Measurements from ENCODE around the gene IFT25.
"Not testable (repeated sequence)": the region's sequence is repeated elsewhere in the genome, so short reads cannot be mapped to it uniquely, and the experiment has no call there.

The IFT25 gene

GRCh38 chr1:53883600-53883999, 61.9 kb downstream of the IFT25 start:
- DNase-seq, result not testable (repeated sequence)

- DNase-seq, result not testable (repeated sequence)
Measured at GRCh38 chr1:53881853-53882252, 63.6 kb downstream of the IFT25 start.

GRCh38 chr1:53878492-53879105, 66.9 kb downstream of the IFT25 start:
- no peak for DNase-seq

- DNase-seq, result not testable (repeated sequence)
Measured at GRCh38 chr1:53875150-53875549, 70.3 kb downstream of the IFT25 start.

- no peak for DNase-seq
Measured at GRCh38 chr1:53871773-53872484, 73.6 kb downstream of the IFT25 start.

Measured in cortex of kidney (tissue), 1 donor.